ENCODE measurements around the gene WFIKKN2. TPM values are rescaled to one million over a fixed set of nuclear protein-coding genes. Genes with fewer than 3 reads are reported as not detected.
A peak's percentile ranks its signal among the peaks of the same experiment; 100 is the strongest.

The WFIKKN2 gene
- total and polyA plus RNA-seq, 2 of the 13 experiments (the other 11 are each of a cell fraction or from before 2014, with no cell fraction given) = not detected

GRCh38 chr17:50866950-50867362, 31.6 kb downstream of the WFIKKN2 start (continued):
- TF ChIP-seq ZC3H4 (CRISPR knock-in tag; IDR thresholded peaks at IDR 0.05; ENCODE audit: borderline replicate concordance) (peak; percentile 95; the same call in 1 of the 2 replicates), MEIS1 (CRISPR knock-in tag; IDR thresholded peaks at IDR 0.05; ENCODE audit: borderline replicate concordance) (peak; percentile 7; the same call in 1 of the 2 replicates), ZNF674 (CRISPR knock-in tag; IDR thresholded peaks at IDR 0.05; ENCODE audit: low read depth) (no peak; the same call in 1 of the 2 replicates), TFE3 (CRISPR knock-in tag; IDR thresholded peaks at IDR 0.05) (0 out of 2 replicates have a peak, but pooled peaks have one; percentile 29), NFKB2 (CRISPR knock-in tag; IDR thresholded peaks at IDR 0.05; ENCODE audit: borderline replicate concordance) (0 out of 2 replicates have a peak, but pooled peaks have one; percentile 62), JARID2 (CRISPR knock-in tag; IDR thresholded peaks at IDR 0.05; ENCODE audit: insufficient replicate concordance) (no peak), ZNF256 (CRISPR knock-in tag; conservative IDR thresholded peaks at IDR 0.05) (no peak; the same call in 1 of the 2 replicates), SP1 (IDR thresholded peaks at IDR 0.05) (no peak), SP1 (CRISPR knock-in tag; IDR thresholded peaks at IDR 0.05) (no peak), NAIF1 (CRISPR knock-in tag; IDR thresholded peaks at IDR 0.05; ENCODE audit: borderline replicate concordance) (peak; percentile 74; the same call in 1 of the 2 replicates), ZNF781 (CRISPR knock-in tag; IDR thresholded peaks at IDR 0.05; ENCODE audit: borderline replicate concordance, not compliant biosample characterization) (peak; percentile 67), SOX13 (IDR thresholded peaks at IDR 0.05) (no peak), SOX13 (CRISPR knock-in tag; conservative IDR thresholded peaks at IDR 0.05 in 1 of 2, IDR thresholded peaks at IDR 0.05 in 1 of 2) (no peak), GATAD2A (CRISPR knock-in tag; IDR thresholded peaks at IDR 0.05) (no peak), CAMTA2 (CRISPR knock-in tag; IDR thresholded peaks at IDR 0.05; ENCODE audit: borderline replicate concordance) (peak; percentile 87; the same call in 1 of the 2 replicates), CERS6 (CRISPR knock-in tag; IDR thresholded peaks at IDR 0.05) (0 out of 2 replicates have a peak, but pooled peaks have one; percentile 58), ZBTB43 (CRISPR knock-in tag; conservative IDR thresholded peaks at IDR 0.05) (no peak; the same call in 1 of the 2 replicates), ZHX2 (IDR thresholded peaks at IDR 0.05; ENCODE audit: low read depth) (no peak), ZHX2 (CRISPR knock-in tag; IDR thresholded peaks at IDR 0.05; ENCODE audit: borderline replicate concordance) (0 out of 2 replicates have a peak, but pooled peaks have one; percentile 47)
